ENCODE measurements around the gene B3GAT2. TPM values are rescaled to one million over a fixed set of nuclear protein-coding genes. Genes with fewer than 3 reads are reported as not detected.

Gene B3GAT2
- polyA plus RNA-seq, 1 donor (not counting 4 experiments of a cell fraction or from before 2014, with no cell fraction given): 0.01 TPM

DNA sequence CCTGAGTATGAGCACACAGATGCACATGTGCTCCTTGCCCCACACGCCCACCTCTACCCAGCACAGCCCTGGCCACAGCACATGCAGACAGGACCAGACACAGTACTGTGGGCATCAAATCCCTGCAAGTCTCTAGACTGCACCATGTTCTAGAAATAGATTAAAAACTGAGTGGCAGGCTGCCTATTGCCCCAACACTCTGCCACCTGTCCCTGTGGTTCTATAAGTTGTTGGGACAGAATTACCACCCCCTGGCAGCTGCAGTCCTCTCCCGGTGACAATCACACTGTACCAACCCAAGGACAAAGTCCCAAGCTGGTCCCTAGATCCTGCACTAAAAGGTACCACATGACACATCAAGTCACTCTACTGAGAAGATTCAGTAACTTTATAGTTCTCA, 70.2 kb downstream of the B3GAT2 start:
- Histone ChIP-seq H3K9me3 (ENCODE audit: control insufficient read depth, low read depth, low read length) (no peaks in the 10 kb centered on the region), H3K36me3 (ENCODE audit: control insufficient read depth in 2 of 2, extremely low read depth in 1 of 2, insufficient read depth in 2 of 2, low read length in 2 of 2) (no peaks in the 10 kb centered on the region), H2AFZ (ENCODE audit: control insufficient read depth, low read length) (no peak overlapping the region), H3K27ac (ENCODE audit: control insufficient read depth, insufficient read depth, low read length) (no peak overlapping the region), H3K9ac (ENCODE audit: control insufficient read depth, extremely low read depth, insufficient read depth, low read length) (no peak overlapping the region), H3K79me2 (ENCODE audit: control insufficient read depth, insufficient read depth, low read length) (no peaks in the 10 kb centered on the region), H3K9me1 (ENCODE audit: control insufficient read depth, extremely low read depth, insufficient read depth, low read length) (no peaks in the 10 kb centered on the region), H3K4me3 (ENCODE audit: control insufficient read depth in 2 of 3, extremely low read depth in 1 of 3, insufficient read depth in 2 of 3, low read depth in 1 of 3, low read length in 3 of 3) (no peak overlapping the region), H3K27me3 (ENCODE audit: control insufficient read depth, extremely low read depth, insufficient read depth, low read length) (peaks cover 6% of the 10 kb centered on the region), H3K4me1 (ENCODE audit: control insufficient read depth, extremely low read depth, insufficient read depth, low read length) (no peaks in the 10 kb centered on the region), H4K20me1 (ENCODE audit: control insufficient read depth, extremely low read depth, insufficient read depth, low read length) (no peaks in the 10 kb centered on the region), H3K4me2 (ENCODE audit: control insufficient read depth, extremely low read depth, insufficient read depth, low read depth, low read length) (no peak overlapping the region)
- DNase-seq (ENCODE audit: low read depth, low spot score) (no peak), FAIRE-seq (no peak)
- dilution Hi-C loops (cut with MboI; ENCODE audit: extremely low pct_ligation_motif_present, low sequenced_read_pairs): no loop called here
- TF ChIP-seq EZH2 (IDR thresholded peaks at IDR 0.05; ENCODE audit: low read length) (no peak), CTCF (optimal IDR thresholded peaks at IDR 0.05 in 1 of 3, IDR thresholded peaks at IDR 0.05 in 1 of 3, conservative IDR thresholded peaks at IDR 0.05 in 1 of 3; ENCODE audit: extremely low read depth in 1 of 3, insufficient read depth in 2 of 3, low read length in 3 of 3) (no peak)

DNA sequence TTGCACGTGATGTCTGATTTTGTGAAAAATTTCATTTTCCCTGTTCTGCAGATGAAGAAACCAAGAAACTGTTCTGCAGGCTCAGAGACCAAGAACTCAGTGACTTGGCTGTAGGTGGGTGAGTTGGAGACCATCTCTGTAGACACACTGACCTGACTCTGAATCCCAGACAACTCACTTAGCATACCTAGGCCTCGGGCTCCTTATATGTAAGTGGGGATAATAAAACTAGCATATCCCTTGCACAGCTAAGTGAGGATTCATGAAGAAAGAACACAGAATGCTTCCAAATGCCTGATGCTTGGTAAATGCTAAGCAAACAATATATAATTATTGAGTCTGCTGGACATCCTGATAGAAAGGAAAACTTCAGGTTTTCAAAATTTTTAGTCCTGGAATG, 70.8 kb downstream of the B3GAT2 start:
- Histone ChIP-seq H3K9ac (ENCODE audit: control insufficient read depth, extremely low read depth, insufficient read depth, low read length) (no peak overlapping the region), H3K4me1 (ENCODE audit: control insufficient read depth, extremely low read depth, insufficient read depth, low read length) (no peaks in the 10 kb centered on the region), H4K20me1 (ENCODE audit: control insufficient read depth, extremely low read depth, insufficient read depth, low read length) (no peaks in the 10 kb centered on the region), H3K79me2 (ENCODE audit: control insufficient read depth, insufficient read depth, low read length) (no peaks in the 10 kb centered on the region), H3K4me2 (ENCODE audit: control insufficient read depth, extremely low read depth, insufficient read depth, low read depth, low read length) (no peak overlapping the region), H3K36me3 (ENCODE audit: control insufficient read depth in 2 of 2, extremely low read depth in 1 of 2, insufficient read depth in 2 of 2, low read length in 2 of 2) (no peaks in the 10 kb centered on the region), H3K4me3 (ENCODE audit: control insufficient read depth in 2 of 3, extremely low read depth in 1 of 3, insufficient read depth in 2 of 3, low read depth in 1 of 3, low read length in 3 of 3) (no peak overlapping the region), H3K9me1 (ENCODE audit: control insufficient read depth, extremely low read depth, insufficient read depth, low read length) (no peaks in the 10 kb centered on the region), H3K27me3 (ENCODE audit: control insufficient read depth, extremely low read depth, insufficient read depth, low read length) (peaks cover 6% of the 10 kb centered on the region), H3K27ac (ENCODE audit: control insufficient read depth, insufficient read depth, low read length) (no peak overlapping the region), H3K9me3 (ENCODE audit: control insufficient read depth, low read depth, low read length) (no peaks in the 10 kb centered on the region), H2AFZ (ENCODE audit: control insufficient read depth, low read length) (no peak overlapping the region)
- no peak for TF ChIP-seq EZH2 (IDR thresholded peaks at IDR 0.05; ENCODE audit: low read length)
- TF ChIP-seq CTCF (optimal IDR thresholded peaks at IDR 0.05 in 1 of 3, IDR thresholded peaks at IDR 0.05 in 1 of 3, conservative IDR thresholded peaks at IDR 0.05 in 1 of 3; ENCODE audit: extremely low read depth in 1 of 3, insufficient read depth in 2 of 3, low read length in 3 of 3): no peak
- dilution Hi-C loops (cut with MboI; ENCODE audit: extremely low pct_ligation_motif_present, low sequenced_read_pairs): no loop called here
- no peak for FAIRE-seq
- DNase-seq (ENCODE audit: low read depth, low spot score): no peak
